Measurements from ENCODE around the gene ZNF618. TPM values are rescaled to one million over a fixed set of nuclear protein-coding genes. Genes with fewer than 3 reads are reported as not detected.

The ZNF618 gene
- total and polyA plus RNA-seq, 2 experiments from 2014 or later: 12.1 to 22.1 TPM

GRCh38 chr9:114092336-114092735 is 216.2 kb downstream of the ZNF618 start (continued):
- no peak for TF ChIP-seq ZNF462 (CRISPR knock-in tag; IDR thresholded peaks at IDR 0.05)
- no peak for TF ChIP-seq CREB1 (CRISPR knock-in tag; IDR thresholded peaks at IDR 0.05; ENCODE audit: low read depth)
- no peak for TF ChIP-seq EZH2phosphoT487 (IDR thresholded peaks at IDR 0.05; ENCODE audit: unreplicated experiment)
- TF ChIP-seq STAT1 (IDR thresholded peaks at IDR 0.05; ENCODE audit: unreplicated experiment): no peak
- TF ChIP-seq NANOG (IDR thresholded peaks at IDR 0.05; ENCODE audit: borderline replicate concordance): no peak
- TF ChIP-seq, protein P1, sequence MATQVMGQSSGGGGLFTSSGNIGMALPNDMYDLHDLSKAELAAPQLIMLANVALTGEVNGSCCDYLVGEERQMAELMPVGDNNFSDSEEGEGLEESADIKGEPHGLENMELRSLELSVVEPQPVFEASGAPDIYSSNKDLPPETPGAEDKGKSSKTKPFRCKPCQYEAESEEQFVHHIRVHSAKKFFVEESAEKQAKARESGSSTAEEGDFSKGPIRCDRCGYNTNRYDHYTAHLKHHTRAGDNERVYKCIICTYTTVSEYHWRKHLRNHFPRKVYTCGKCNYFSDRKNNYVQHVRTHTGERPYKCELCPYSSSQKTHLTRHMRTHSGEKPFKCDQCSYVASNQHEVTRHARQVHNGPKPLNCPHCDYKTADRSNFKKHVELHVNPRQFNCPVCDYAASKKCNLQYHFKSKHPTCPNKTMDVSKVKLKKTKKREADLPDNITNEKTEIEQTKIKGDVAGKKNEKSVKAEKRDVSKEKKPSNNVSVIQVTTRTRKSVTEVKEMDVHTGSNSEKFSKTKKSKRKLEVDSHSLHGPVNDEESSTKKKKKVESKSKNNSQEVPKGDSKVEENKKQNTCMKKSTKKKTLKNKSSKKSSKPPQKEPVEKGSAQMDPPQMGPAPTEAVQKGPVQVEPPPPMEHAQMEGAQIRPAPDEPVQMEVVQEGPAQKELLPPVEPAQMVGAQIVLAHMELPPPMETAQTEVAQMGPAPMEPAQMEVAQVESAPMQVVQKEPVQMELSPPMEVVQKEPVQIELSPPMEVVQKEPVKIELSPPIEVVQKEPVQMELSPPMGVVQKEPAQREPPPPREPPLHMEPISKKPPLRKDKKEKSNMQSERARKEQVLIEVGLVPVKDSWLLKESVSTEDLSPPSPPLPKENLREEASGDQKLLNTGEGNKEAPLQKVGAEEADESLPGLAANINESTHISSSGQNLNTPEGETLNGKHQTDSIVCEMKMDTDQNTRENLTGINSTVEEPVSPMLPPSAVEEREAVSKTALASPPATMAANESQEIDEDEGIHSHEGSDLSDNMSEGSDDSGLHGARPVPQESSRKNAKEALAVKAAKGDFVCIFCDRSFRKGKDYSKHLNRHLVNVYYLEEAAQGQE (IDR thresholded peaks at IDR 0.05; ENCODE audit: unreplicated experiment): no peak
- TF ChIP-seq ZNF331 (CRISPR knock-in tag; IDR thresholded peaks at IDR 0.05; ENCODE audit: low read depth): no peak
- no peak for TF ChIP-seq ETS1 (IDR thresholded peaks at IDR 0.05)
